ENCODE results near the gene CSTA. TPM values are rescaled to one million over a fixed set of nuclear protein-coding genes. Genes with fewer than 3 reads are reported as not detected.

CSTA gene
- total and polyA plus RNA-seq, 3 donors from 2014 or later: 1.2 to 2.8 TPM; not detected in 1

- Histone ChIP-seq H3K36me3 (ENCODE audit: low read depth, missing control alignments) (no peaks in the 10 kb centered on the region), H3K27ac (no peak overlapping the region), H3K27me3 (no peaks in the 10 kb centered on the region), H3K4me3 (no peak overlapping the region), H3K9me3 (no peaks in the 10 kb centered on the region), H3K4me1 (no peaks in the 10 kb centered on the region)
- TF ChIP-seq CTCF (IDR thresholded peaks at IDR 0.05) (no peak), POLR2A (IDR thresholded peaks at IDR 0.05) (no peak)
- 70 to 77% methylated on average over 5 of the region's 5 CpGs for WGBS, 2 donors
- DNase-seq: no peak
- intact Hi-C loops (cut with DNase I; ENCODE audit: low total_unique reads): no loop called here
Observed at GRCh38 chr3:122316368-122316767, 8.7 kb upstream of the CSTA start.

GRCh38 chr3:122318620-122319019, 6.4 kb upstream of the CSTA start:
- WGBS, 2 donors: 88 to 93% methylated on average over 2 of the region's 2 CpGs
- intact Hi-C loops (cut with DNase I; ENCODE audit: low total_unique reads): no loop called here
- H3K36me3 ChIP-seq (ENCODE audit: low read depth, missing control alignments): no peaks in the 10 kb centered on the region
- H3K27ac ChIP-seq: no peak overlapping the region
- H3K9me3 ChIP-seq: no peaks in the 10 kb centered on the region
- H3K4me1 ChIP-seq: no peaks in the 10 kb centered on the region
- DNase-seq: no peak
- H3K4me3 ChIP-seq: no peak overlapping the region
- no peaks in the 10 kb centered on the region for H3K27me3 ChIP-seq
- TF ChIP-seq CTCF (IDR thresholded peaks at IDR 0.05) (no peak), POLR2A (IDR thresholded peaks at IDR 0.05) (no peak)

- whole genome bisulfite sequencing, 2 donors: 80 to 85% methylated on average over 5 of the region's 5 CpGs
- intact Hi-C loops (cut with DNase I; ENCODE audit: low total_unique reads): no loop called here
- H3K9me3 ChIP-seq: no peaks in the 10 kb centered on the region
- no peak for DNase-seq
- no peaks in the 10 kb centered on the region for H3K36me3 ChIP-seq (ENCODE audit: low read depth, missing control alignments)
- H3K27ac ChIP-seq: no peak overlapping the region
- H3K4me3 ChIP-seq: no peak overlapping the region
- no peaks in the 10 kb centered on the region for H3K4me1 ChIP-seq
- no peaks in the 10 kb centered on the region for H3K27me3 ChIP-seq
- TF ChIP-seq POLR2A (IDR thresholded peaks at IDR 0.05): no peak
- TF ChIP-seq CTCF (IDR thresholded peaks at IDR 0.05): no peak
Observed at GRCh38 chr3:122322095-122323075, 2.7 kb upstream of the CSTA start.

- H3K9me3 ChIP-seq: no peaks in the 10 kb centered on the region
- intact Hi-C loops (cut with DNase I; ENCODE audit: low total_unique reads): no loop called here
- 92 to 93% methylated on average over 3 of the region's 3 CpGs for WGBS, 2 donors
- TF ChIP-seq CTCF (IDR thresholded peaks at IDR 0.05): no peak
- no peak for TF ChIP-seq POLR2A (IDR thresholded peaks at IDR 0.05)
- no peaks in the 10 kb centered on the region for H3K27me3 ChIP-seq
- no peak overlapping the region for H3K4me3 ChIP-seq
- no peaks in the 10 kb centered on the region for H3K36me3 ChIP-seq (ENCODE audit: low read depth, missing control alignments)
- no peak for DNase-seq
- H3K27ac ChIP-seq: no peak overlapping the region
- no peaks in the 10 kb centered on the region for H3K4me1 ChIP-seq
Observed at GRCh38 chr3:122325769-122326168, 721 bp downstream of the CSTA start.

Data from testis (tissue), 3 donors.